Thymus (tissue), 11 donors: ENCODE data around the gene SLC30A3. TPM values are rescaled to one million over a fixed set of nuclear protein-coding genes. Genes with fewer than 3 reads are reported as not detected.
"Not testable (repeated sequence)": the region's sequence is repeated elsewhere in the genome, so short reads cannot be mapped to it uniquely, and the experiment has no call there.

Source experiments
- DNase-seq, 9 donors: peaks; one replicate each; pipeline ENCODE4 v3.0.0-alpha.2; 2013; ENCODE audit warnings: low spot score in 9 of 9, low read depth in 6 of 9, missing footprints in 1 of 9
- H3K27ac ChIP-seq, 2 donors: one replicate each; pipeline ENCODE4 v1.5.1; 2013; ENCODE audit warnings: control low read depth in 1 of 2, low read depth in 1 of 2, low read length in 1 of 2, mild to moderate bottlenecking in 1 of 2, moderate library complexity in 1 of 2
- H3K27me3 ChIP-seq, 2 donors: one replicate each; pipeline ENCODE4 v1.5.1; 2013; ENCODE audit warnings: low read length in 1 of 2; ENCODE audit not compliant: control insufficient read depth in 2 of 2, insufficient read depth in 1 of 2
- H3K36me3 ChIP-seq, 2 donors: one replicate each; pipeline ENCODE4 v1.5.1; 2013; ENCODE audit warnings: low read length in 1 of 2, mild to moderate bottlenecking in 1 of 2, moderate library complexity in 1 of 2; ENCODE audit not compliant: control insufficient read depth in 2 of 2, insufficient read depth in 2 of 2
- H3K4me1 ChIP-seq, 2 donors: one replicate each; pipeline ENCODE4 v1.5.1; 2013; ENCODE audit warnings: low read length in 2 of 2; ENCODE audit not compliant: control insufficient read depth in 2 of 2, insufficient read depth in 2 of 2
- H3K4me3 ChIP-seq, 2 donors: one replicate each; pipeline ENCODE4 v1.5.1; 2013; ENCODE audit warnings: low read length in 2 of 2, control low read depth in 1 of 2, mild to moderate bottlenecking in 1 of 2
- H3K9me3 ChIP-seq, 2 donors: one replicate each; pipeline ENCODE4 v1.5.1; 2013; ENCODE audit warnings: low read length in 1 of 2, mild to moderate bottlenecking in 1 of 2; ENCODE audit not compliant: control insufficient read depth in 2 of 2, insufficient read depth in 1 of 2
- WGBS: extraction: QIAGEN DNeasy Blood & Tissue Kit; methylation state at CpG from one replicate; pipeline ENCODE4 v1.1.7; 2013; 5-methylcytosine and 5-hydroxymethylcytosine counted together
- polyA plus RNA-seq: library from polyadenylated mRNA; stranded (reverse); fragments of 200-250 nt; gene quantifications from one replicate; pipeline ENCODE4 v1.2.3, GENCODE V29; 2013
- total RNA-seq: library from RNA; stranded (reverse); fragments of 120-200 nt; gene quantifications from one replicate; pipeline ENCODE4 v1.2.4, GENCODE V29; 2013
- donor health status: healthy.

The SLC30A3 gene
- total and polyA plus RNA-seq, 2 donors: 0.05 to 0.18 TPM

- no peaks in the 10 kb centered on the region for H3K36me3 ChIP-seq
- 92% methylated on average over 3 of the region's 3 CpGs for WGBS
- H3K9me3 ChIP-seq: no peaks in the 10 kb centered on the region
- no peaks in the 10 kb centered on the region for H3K4me1 ChIP-seq
- H3K27me3 ChIP-seq: peaks cover 0 to 42% of the 10 kb centered on the region in 2 donors
- H3K4me3 ChIP-seq: no peak overlapping the region
- DNase-seq: no peak
- H3K27ac ChIP-seq: no peak overlapping the region
Observed at GRCh38 chr2:27280826-27281225, 18.0 kb upstream of the SLC30A3 start.

GRCh38 chr2:27278010-27278409 lies 15.2 kb upstream of the SLC30A3 start:
- Histone ChIP-seq H3K9me3 (no peaks in the 10 kb centered on the region), H3K27ac (no peak overlapping the region), H3K36me3 (no peaks in the 10 kb centered on the region), H3K4me3 (no peak overlapping the region), H3K27me3 (peaks cover 0 to 38% of the 10 kb centered on the region in 2 donors), H3K4me1 (no peaks in the 10 kb centered on the region)
- DNase-seq: no peak
- WGBS: 94% methylated on average over 1 of the region's 1 CpG

GRCh38 chr2:27275211-27276150 lies 12.6 kb upstream of the SLC30A3 start, which contains the start of gene DNAJC5G:
Gene DNAJC5G (plus strand): TSS chr2:27275433. CDS start chr2:27276729, 1,296 bp downstream.
- no peaks in the 10 kb centered on the region for H3K4me1 ChIP-seq
- H3K36me3 ChIP-seq: no peaks in the 10 kb centered on the region
- H3K4me3 ChIP-seq: no peak within 1 kb of the TSS
- DNase-seq: no peak
- no peak within 1 kb of the TSS for H3K27ac ChIP-seq
- WGBS: 93% methylated on average over 39 of the region's 39 CpGs
- no peaks in the 10 kb centered on the region for H3K9me3 ChIP-seq
- H3K27me3 ChIP-seq: peaks cover 0 to 29% of the 10 kb centered on the region in 2 donors

- H3K9me3 ChIP-seq, H3K4me1 ChIP-seq, H3K36me3 ChIP-seq, H3K4me3 ChIP-seq, H3K27ac ChIP-seq, DNase-seq: not testable (repeated sequence)
- 95% methylated on average over 15 of the region's 15 CpGs for WGBS
- H3K27me3 ChIP-seq: peaks cover 0 to 45% of the 10 kb centered on the region in 2 donors
Observed at GRCh38 chr2:27272537-27273522, 10.0 kb upstream of the SLC30A3 start.

- Histone ChIP-seq H3K36me3 (no peaks in the 10 kb centered on the region), H3K9me3 (no peaks in the 10 kb centered on the region), H3K27ac (no peak overlapping the region), H3K4me1 (no peaks in the 10 kb centered on the region), H3K4me3 (no peak overlapping the region), H3K27me3 (peaks cover 0 to 51% of the 10 kb centered on the region in 2 donors)
- no peak for DNase-seq
- 93% methylated on average over 11 of the region's 11 CpGs for WGBS
Observed at GRCh38 chr2:27271631-27272340, 8.9 kb upstream of the SLC30A3 start.

GRCh38 chr2:27270670-27271069 lies 7.8 kb upstream of the SLC30A3 start:
- 52% methylated on average over 2 of the region's 2 CpGs for WGBS
- Histone ChIP-seq H3K4me1 (no peaks in the 10 kb centered on the region), H3K36me3 (no peaks in the 10 kb centered on the region), H3K4me3 (no peak overlapping the region), H3K27me3 (peaks cover 6 to 60% of the 10 kb centered on the region in 2 donors), H3K27ac (no peak overlapping the region), H3K9me3 (no peaks in the 10 kb centered on the region)
- no peak for DNase-seq

DNA sequence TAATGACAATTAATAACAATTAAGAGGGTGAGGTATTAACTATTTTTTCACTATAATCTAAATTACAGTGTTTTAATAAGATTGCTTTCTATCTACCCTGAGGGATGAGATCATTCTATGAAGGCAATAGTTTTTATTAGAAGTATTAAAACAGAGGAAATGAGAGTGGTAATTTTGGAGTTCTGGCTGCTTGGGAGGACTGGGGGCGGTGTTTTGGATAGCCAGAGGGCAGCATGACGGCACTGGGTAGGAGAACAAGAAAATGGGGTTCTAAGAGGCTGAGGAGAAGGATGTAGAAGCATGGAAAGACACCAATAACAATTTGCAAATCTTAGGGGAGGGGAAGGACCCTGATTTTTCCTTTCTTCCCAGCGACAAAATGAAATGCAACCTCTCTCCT lies 7.3 kb upstream of the SLC30A3 start:
- no peak overlapping the region for H3K27ac ChIP-seq
- H3K4me1 ChIP-seq: peaks cover 2% of the 10 kb centered on the region in 2 donors
- H3K9me3 ChIP-seq: no peaks in the 10 kb centered on the region
- no peak overlapping the region for H3K4me3 ChIP-seq
- no peaks in the 10 kb centered on the region for H3K36me3 ChIP-seq
- peaks cover 12 to 62% of the 10 kb centered on the region in 2 donors for H3K27me3 ChIP-seq
- DNase-seq: no peak
- 95% methylated on average over 3 of the region's 3 CpGs for WGBS

GRCh38 chr2:27268296-27268695 lies 5.4 kb upstream of the SLC30A3 start:
- peaks cover 6 to 18% of the 10 kb centered on the region in 2 donors for H3K4me1 ChIP-seq
- H3K9me3 ChIP-seq, H3K4me3 ChIP-seq, H3K27ac ChIP-seq, H3K36me3 ChIP-seq, DNase-seq: not testable (repeated sequence)
- WGBS: 97% methylated on average over 13 of the region's 13 CpGs
- H3K27me3 ChIP-seq: peaks cover 29 to 78% of the 10 kb centered on the region in 2 donors
